ENCODE measurements around the gene PER2.

The PER2 gene

DNA sequence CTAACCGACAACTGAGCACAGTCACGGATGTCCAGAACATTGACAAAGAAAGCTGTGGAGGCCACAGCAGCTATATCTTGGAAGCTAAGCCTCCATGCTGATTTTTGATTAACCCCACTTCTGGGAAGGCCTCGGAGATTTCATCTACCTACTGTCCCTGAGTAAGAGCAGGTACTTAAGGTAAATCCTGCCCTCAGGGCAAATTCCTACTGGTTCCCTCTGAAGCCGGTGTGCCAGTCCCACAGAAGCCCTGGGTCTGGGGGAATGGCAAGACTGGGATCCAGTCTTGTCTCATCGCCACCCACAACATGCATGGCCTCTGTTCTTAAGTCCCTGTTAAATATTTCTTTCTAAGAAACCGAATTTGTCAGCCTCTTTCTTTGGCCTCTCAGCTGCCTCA is 18.7 kb downstream of the PER2 start:
- no peak for DNase-seq (ENCODE audit: low read depth in 2 of 2, low spot score in 1 of 2)

DNA sequence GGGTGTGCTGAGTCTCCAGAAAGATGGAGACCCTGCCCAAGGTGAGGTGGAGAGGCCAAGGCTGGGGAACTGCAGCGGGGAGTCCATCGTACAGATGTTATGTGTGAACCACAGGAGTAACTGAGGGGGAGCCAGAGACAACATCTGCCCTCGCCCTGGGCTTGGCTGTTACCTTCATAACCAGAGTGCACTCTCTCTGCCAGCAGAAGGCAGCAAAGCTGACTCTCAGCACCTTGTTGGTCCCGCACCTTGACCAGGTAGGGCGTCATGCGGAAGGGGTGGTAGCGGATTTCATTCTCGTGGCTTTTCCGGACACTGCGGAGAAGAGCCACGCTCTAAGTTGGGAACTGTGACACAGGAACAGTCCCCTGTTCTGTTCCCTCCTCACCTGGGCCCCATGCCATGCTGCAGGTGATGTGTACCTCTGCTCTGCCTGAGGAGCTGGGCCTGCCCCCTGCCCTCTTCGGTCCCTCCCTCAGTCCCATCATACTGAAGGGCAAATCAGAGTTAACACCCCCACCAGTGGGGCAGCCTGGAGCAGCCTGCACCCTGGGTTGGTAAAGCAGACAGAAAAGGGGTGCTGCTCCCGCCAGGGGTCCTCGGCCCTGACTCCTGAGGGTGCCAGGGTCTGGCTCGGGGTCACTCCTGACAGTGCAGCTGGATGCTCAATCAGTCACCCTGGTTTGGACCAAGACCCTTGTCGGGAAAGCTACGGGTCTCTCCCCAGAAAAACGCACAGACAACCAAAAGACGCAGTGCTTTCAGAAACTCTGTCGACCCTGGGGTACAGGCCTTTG is 20.3 kb downstream of the PER2 start:
- no peak for DNase-seq (ENCODE audit: low read depth in 2 of 2, low spot score in 1 of 2)

DNA sequence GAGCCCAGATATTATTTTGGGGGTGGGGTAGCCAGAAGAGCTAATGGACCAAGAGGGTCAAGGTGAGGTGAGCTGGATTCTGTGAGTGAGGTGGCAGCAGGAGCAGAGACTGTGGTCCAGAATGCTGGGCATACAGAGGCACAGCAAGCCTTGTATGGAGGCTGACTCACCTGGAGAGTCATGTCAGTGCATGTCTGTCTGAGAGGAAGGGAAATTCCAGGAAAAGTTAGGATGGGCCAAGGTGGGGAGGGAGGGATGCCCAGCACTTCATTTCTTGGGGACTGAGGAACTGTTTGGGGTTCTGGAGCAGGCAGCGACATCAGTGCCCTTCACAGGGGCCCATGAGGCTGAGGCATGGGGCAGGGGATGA is 21.1 kb downstream of the PER2 start:
- no peak for DNase-seq (ENCODE audit: low read depth in 2 of 2, low spot score in 1 of 2)

DNA sequence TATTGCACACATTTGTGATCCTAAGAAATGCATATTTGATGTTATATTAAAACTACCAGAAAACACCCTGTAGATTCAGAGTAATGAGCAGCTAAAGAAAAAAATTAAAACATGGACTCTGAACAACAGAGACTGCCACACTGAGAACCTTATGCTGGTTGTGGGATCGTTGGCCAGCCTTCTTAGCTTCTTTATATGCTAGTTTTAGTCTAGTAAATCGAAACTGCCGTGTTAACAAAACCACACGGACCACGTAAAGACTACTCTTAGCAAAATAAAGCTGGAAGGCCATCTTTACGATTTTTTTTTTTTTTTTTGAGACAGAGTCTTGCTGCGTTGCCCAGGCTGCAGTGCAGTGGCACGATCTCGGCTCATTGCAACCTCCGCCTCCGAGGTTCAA is 22.8 kb downstream of the PER2 start:
- no peak for DNase-seq (ENCODE audit: low read depth in 2 of 2, low spot score in 1 of 2)

DNA sequence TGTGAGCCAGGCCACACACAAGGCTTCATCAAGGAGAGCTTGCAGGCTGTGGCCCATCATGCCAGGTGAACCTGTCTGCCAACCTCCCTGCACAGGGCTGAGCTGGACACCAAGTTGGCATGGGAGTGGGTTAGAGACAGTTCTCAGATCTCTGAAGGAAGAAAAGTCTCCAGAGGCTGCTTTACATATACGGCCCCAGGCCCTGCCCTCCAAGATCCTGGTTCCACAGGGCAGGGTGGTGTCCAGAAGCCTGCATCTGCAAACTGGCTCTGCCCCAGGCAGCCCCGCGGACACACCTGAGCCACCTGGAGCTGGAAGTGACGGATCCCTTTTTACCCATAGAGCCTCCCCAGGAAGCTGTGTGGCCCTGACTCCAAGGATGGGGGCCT is 24.3 kb downstream of the PER2 start:
- DNase-seq (ENCODE audit: low read depth in 2 of 2, low spot score in 1 of 2) = no peak

DNA sequence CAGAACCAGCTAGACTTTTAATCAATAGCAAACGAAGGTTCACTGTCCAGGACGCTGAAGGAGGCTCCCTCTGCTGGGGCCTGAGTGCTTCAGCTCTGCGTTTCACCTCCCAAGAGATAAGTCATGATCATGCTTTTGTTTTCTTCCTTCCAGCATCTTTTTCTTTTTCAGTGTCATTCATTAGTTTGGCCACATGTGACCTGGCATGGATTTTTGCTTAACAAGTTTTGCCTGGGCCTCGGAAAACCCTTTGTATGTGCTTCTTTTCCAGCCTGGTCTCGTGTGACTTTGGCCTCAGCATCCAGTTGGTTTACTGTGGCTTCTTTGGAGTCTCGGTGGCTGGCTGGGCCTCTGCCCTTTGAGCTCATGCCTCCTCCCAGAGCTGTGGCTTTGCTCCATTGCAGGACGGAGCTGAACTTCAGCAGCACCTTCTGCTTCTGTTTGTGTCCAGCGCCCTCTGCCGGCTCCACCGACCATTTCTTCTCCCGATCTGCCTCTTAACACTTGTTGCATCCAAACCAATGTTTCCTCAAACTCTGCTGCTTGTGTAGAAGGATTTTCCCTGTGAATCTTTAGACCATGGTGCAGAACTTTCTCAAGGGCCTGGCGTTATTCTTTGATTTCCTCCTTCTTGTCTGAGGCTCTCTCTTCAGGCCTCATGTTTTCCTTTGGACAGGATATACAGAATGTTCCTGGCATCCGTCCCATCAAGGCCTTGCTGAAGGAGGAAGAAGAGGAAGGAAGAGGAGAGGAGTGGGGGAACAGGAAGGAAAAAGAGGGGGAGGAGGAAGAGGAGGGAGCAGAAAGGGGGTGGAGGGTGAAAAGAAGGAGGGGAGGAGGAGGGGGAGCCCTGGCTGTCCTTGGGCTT is 25.0 kb downstream of the PER2 start:
- peak; percentile 42 to 47 for DNase-seq (ENCODE audit: low read depth in 2 of 2, low spot score in 1 of 2)

DNA sequence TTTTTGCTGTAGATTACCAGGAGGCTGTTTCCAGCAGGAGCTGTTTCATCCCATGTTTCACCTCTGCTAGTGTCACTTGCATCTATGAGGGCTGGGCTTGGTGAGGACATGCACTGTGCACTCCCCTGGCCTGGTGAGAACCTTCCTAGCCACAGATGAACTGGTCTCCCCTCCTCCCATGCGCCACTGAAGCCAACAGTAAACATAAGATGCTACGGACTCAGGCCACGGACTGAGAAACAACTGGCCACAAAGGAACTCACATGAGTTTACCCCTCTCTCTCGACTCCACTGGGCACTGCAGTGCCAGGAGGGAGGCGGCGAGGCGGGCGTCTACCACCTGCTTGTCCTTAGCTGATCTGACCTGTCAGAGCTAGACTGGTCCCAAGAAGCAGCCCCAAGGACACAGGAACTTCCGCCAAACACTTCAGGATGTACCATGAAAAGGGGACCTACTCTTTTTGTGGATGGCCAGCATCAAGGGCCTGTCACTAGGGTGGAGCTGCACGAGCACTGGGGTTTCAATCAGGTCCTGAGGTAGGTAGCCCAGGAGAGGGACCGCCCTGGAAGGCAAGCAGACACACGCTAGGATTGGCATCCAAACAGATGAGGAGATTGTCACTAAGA is 25.8 kb downstream of the PER2 start:
- no peak for DNase-seq (ENCODE audit: low read depth in 2 of 2, low spot score in 1 of 2)

DNA sequence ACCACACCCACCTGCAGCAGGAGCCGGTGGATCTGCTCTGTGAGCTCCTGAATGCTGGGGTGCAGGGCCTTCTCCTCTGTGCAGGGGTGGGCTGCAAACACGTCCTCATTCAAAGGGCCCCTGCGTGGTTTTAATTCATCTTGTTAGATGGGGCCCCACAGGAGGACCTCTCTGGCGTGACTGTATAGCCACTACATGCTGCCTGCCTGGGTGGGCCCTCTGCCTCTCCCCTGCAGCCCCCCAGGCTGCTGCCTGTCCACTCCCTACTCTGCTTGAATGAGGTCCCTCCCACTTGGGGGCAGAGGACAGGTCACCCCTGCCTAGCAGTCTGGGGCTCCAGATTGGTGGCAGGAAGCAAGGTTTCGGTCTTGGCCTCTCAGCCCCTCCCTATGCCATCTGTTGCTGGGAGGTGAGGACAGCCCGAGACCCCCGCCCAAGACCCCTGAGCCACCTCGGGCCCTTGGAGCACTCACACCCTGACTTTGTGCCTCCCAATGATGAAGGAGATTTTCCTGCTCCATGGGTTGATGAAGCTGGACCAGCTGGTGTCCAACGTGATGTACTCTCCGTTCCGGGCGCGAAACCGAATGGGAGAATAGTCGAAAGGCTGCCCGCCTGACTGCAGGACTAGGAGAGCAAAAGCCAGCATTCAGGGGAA is 26.6 kb downstream of the PER2 start:
- DNase-seq (ENCODE audit: low read depth in 2 of 2, low spot score in 1 of 2) = no peak

DNA sequence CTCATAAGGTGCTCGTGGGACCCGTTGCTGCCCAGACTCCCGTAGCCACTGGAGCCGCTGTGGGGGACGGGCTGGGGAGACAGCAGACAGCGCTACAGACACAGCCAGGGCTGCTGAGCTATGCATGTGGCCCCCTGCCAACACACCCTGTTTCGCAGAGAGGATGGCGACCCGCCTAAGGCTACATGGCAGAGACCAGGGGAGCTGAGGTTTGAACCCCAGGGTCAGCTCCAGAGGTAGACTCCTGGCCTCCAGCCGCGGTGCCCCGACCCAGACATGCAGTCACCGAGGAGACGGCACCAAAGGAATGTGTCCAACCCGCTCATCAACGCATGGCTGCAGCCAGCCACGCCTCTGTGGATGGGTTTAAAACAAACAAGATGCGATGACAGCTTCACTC is 27.5 kb downstream of the PER2 start:
- DNase-seq (ENCODE audit: low read depth in 2 of 2, low spot score in 1 of 2) = no peak

DNA sequence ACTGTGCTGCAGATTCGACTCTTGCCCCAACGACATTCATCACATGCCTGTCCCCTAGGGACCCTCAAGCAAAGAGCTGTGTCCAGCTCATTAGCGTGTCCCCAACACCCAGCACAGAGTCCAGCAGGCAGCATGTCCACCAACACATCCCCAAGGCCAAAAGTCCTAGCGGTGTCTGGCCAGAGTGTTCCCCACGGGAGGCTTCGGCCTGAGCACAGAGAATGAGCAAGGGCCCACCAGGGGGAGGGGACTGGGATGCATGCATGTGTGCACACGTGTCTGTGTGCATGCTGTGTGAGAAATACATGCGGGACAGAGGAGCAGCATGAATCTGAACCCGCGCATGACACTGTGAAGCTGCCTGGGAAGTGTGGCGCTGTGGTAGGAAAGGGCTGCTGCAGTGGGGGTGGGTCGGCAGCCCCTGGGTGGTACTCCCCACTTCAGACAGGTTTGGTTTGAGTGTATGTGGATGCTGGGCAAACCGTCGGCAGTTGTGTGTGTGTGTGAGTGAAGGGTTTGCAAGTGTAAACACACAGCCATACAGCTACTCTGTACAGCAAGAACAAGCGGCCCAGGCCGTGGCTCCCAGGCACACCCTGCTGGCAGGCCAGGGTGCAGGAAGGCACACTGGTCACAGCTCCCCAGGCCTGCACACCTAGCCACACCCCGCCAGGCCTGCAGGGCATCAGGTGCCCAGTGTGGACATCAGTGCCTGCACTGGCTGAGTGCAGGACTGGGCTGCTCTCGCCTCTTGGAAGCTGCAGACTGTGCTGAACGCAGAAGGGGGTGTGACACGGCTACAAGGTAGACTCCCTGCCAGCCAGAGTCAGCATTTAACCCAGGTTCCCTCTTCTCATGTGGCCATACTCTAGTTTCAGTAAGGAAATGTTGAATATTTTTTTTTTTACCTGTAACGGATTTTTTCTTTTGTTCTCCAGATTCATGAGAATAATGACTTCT is 29.1 kb downstream of the PER2 start:
- DNase-seq (ENCODE audit: low read depth in 2 of 2, low spot score in 1 of 2) = no peak

DNA sequence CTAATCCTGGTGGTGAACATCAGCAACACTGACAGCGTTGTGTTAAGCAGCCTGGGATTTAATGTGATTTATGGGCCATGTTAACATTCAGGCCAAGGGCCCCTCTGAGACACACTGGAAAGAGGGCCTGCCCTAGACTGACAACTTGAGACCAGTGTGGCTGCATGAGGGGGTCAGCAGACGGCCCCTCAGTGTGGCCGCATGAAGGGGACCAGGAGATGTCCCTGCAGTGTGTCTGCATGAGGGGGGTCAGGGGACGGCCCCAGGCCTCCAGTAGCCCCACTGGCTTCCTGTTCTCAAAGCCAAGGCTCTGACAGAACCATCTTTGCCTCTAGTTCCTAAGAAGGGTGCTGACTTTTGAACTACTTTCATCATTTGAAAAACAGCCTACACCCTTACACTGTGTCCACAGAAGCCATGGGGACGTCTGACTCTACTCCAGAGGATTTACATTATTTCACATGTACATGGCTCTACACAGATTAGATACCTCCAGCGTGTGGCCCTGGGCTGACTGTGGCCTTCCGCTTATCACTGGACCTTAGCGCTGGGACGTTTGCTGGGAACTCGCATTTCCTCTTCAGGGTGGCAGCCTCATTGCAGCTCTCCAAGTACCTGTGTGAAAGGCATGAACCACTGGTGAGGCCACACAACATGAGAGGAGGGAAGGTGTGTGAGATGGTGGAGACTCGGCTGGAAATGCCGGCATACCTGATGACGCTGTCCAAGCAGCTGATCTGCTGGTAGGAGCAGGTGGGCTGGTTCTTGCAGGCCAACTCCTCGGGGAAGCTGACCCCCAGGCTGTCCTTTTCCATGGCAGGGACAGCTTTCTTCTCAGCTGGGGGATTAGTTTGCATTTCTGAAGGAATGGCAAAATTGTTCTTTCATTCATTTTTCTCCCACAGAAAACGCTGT is 30.4 kb downstream of the PER2 start:
- no peak for DNase-seq (ENCODE audit: low read depth in 2 of 2, low spot score in 1 of 2)

DNA sequence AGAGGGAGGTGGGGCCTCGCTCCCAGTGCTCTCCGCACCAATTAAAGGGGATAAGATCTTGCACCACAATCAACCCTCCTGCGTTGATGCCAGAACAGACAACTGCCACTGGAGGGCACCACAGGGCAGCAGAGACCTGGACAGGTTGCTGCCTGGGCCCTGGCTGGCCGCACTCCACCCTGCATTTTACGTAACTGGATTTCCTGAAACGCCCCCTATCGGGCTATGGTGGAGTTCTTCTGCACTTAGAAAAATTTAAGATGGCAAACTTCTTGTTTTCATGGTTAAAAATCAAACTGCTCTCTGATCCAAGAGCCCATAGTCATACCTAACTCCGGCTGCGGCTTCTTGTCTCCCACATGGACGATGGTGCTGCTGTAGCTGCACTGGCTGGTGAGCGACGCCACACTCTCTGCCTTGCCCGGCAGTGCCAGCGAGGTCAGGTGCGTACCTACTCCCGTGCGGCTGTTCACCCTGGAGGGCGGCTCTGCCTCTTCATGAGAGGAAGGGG is 31.8 kb downstream of the PER2 start:
- peak in 1 of 2 donors; percentile 43 for DNase-seq (ENCODE audit: low read depth in 2 of 2, low spot score in 1 of 2)

DNA sequence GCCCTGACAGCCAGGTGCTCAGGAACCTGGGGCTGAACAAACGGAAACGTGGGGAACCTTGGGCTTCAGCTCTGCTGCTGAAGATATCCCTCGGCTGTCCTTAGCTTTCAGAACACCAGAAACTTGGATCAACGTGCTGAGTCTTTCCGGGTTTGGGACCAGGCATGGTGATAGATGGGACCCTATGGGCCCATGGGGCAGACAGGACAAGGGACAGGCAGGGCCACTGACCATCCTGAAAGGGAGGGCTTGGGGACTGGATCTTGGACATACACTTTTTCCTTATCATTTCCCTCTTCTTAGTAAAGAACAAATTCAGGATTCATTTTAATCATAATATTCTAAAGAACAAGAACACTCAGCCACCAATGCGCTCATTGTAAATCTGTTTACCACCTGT is 32.3 kb downstream of the PER2 start:
- DNase-seq (ENCODE audit: low read depth in 2 of 2, low spot score in 1 of 2) = no peak

DNA sequence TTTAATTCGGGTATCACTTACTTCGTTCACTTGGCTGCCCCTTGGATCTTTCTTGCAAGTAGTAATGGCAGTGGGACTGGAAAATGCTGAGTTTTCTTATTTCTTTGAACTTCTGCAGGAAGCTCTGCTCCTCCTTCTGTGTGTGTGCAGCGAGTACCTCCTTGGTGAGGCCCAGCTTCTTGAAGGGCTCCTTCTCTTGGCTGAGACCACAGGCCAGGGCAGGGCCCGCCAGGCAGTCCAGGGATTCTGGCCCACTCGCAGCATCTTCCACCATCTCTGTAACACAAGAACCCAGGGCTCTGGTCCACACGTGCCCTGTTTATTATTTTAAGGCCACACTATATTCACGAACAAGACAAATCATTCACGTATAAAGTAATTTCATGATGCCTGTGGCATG is 32.8 kb downstream of the PER2 start:
- no peak for DNase-seq (ENCODE audit: low read depth in 2 of 2, low spot score in 1 of 2)

DNA sequence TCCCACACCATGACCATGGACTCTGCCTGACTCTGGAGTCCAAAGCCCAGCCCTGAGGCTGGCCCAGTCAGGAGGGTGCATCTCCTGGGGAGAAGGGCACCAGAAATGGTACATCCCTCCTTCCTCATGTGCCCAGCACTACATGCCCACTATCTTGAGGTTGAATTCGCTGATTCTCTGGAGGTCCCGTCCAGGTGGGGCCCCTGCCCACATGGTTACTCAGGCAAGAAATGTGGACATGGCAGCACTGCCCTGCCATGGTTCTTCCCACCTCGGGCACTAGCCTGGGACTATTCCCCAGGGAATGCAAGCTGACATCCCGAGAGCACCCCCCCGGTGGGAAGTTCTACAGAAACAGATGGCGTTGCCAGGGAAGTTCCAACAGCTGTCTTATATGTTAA is 33.3 kb downstream of the PER2 start:
- no peak for DNase-seq (ENCODE audit: low read depth in 2 of 2, low spot score in 1 of 2)

DNA sequence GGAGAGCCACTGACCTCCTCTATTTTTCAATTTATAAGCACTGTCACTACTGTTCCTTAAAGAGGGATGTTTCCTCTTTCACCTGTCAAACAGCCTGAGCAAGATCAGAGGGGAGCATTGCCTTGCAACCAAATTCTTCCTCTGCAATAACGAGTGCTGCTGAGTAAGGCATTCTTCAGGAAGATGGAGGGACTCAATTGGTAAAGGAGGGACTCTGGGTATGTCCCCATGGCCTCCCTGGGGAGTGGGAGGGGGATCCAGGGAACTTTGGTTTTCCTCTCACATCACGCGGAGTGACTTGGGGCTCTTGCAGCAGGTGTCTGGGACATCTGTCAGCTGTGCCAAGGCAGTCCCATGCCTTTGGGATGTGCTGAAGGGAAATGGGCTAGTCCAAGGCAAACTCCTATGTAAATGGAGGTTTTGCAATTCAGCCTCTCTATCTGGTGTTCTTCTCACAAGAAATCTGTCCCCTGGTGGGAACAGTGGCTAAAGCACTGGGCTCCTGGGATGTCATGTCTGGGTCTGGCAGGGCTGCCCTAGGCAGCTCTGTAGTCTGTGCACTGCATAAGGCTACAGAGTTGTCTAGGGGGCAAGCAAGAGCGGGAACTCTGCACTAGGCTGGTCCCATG is 34.2 kb downstream of the PER2 start:
- DNase-seq (ENCODE audit: low read depth in 2 of 2, low spot score in 1 of 2) = no peak

DNA sequence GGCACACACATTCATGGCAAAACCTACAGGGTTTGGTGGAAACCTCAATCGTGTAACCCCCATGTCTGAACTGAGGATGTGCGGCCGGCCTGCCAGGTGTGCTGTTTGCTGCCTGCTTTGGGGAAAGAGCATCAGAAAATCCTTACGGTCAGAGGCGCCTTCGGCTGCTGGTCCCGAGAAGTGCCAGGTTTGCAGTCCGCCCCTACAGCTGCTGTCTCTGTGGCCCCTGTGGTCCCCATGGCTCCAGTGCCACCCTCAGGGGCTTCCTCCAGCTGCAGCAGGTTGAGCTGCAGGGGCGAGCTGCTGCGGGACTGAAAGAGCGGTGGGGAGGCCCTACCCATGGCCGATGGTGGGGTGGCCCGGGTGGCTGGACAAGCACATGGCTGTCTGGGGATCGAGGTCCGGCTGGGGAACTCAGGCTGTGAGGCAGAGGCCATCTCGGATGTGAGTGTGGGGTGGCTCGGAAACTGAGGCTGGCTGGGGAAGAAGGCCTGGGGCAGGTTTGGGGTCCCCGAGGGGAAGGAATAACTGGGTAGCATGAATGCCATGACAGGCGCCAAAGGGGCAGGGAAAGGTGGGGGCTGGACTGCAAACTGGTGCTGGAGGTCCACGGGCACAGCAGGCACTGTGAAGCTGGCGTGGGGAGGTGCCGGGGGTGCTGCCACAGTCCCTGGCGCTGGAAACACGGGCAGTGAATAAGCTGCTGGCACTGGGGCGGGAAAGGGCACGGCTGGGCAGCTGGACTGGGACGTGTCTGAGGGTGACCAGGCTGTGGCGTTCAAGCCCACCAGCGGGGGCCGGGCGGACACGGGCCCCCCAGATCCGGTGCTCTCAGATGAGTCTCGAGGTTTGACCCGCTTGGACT is 35.4 kb downstream of the PER2 start:
- DNase-seq (ENCODE audit: low read depth in 2 of 2, low spot score in 1 of 2) = no peak

DNA sequence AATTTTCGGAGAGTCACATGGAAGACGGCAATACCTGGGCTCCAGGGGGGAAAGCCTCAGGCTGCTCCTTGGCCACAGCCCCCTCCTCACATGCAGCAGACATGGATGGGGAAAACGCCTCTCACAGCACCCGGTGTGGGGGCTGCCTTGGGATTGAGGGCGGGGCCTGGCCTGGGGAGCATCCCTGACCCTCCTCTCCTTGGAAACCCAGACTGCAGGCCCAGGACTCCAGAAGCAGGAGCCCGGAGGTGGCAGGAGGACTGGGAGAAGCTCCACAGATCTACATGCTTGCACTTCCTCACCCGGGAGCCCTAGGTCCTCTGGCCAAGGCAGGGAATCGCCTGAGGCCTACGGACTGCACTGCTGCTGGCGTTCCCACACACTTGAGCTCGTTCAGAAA is 36.4 kb downstream of the PER2 start:
- DNase-seq (ENCODE audit: low read depth in 2 of 2, low spot score in 1 of 2) = no peak
